Transverse colon (tissue), 4 donors: ENCODE data around the gene CAMK2D. TPM values are rescaled to one million over a fixed set of nuclear protein-coding genes. Genes with fewer than 3 reads are reported as not detected.

Experiments
- DNase-seq: peaks from one replicate; pipeline ENCODE4 v3.0.0-alpha.2; 2019
- H3K27ac ChIP-seq, 4 donors: fragments of 200-600 bp; sonication (generic); 2 replicates each; pipeline ENCODE4 v1.5.1; 2016 to 2018; ENCODE audit warnings: inconsistent platforms in 4 of 4
- H3K27me3 ChIP-seq: fragments of 200-600 bp; sonication (generic); 2 replicates; pipeline ENCODE4 v1.5.1; 2017; ENCODE audit warnings: inconsistent platforms
- H3K36me3 ChIP-seq, 4 donors: fragments of 200-600 bp; sonication (generic); 2 replicates each; pipeline ENCODE4 v1.5.1; 2017 to 2019; ENCODE audit warnings: inconsistent platforms in 4 of 4
- H3K4me1 ChIP-seq, 4 donors: fragments of 200-600 bp; sonication (generic); 2 replicates each; pipeline ENCODE4 v1.5.1; 2017 to 2020; ENCODE audit warnings: inconsistent platforms in 4 of 4
- H3K4me3 ChIP-seq, 4 donors: fragments of 200-600 bp; sonication (generic); 1 replicate in 1 of 4; 2 replicates in 3 of 4; pipeline versions ENCODE4 v1.5.1 to v1.6.1; 2017 to 2019; ENCODE audit warnings: inconsistent platforms in 4 of 4
- H3K9me3 ChIP-seq, 2 donors: fragments of 200-600 bp; sonication (generic); 2 replicates each; pipeline ENCODE4 v1.5.1; 2017 to 2019; ENCODE audit warnings: inconsistent platforms in 2 of 2
- EP300 ChIP-seq: sonication (generic); formaldehyde crosslinking; IDR thresholded peaks from one replicate; pipeline ENCODE4 v1.6.1; 2017; ENCODE audit warnings: antibody characterized with exemption, low read depth
- POLR2A ChIP-seq: fragments of 450-650 bp; IDR thresholded peaks from one replicate; pipeline ENCODE4 v1.6.1; 2016; ENCODE audit warnings: antibody characterized with exemption, mild to moderate bottlenecking, moderate library complexity
- POLR2AphosphoS5 ChIP-seq, 3 donors: sonication (generic); formaldehyde crosslinking; IDR thresholded peaks; one replicate each; pipeline ENCODE4 v1.6.1; 2016; ENCODE audit warnings: antibody characterized with exemption in 3 of 3
- WGBS, 2 donors: methylation state at CpG; one replicate each; pipeline ENCODE4 v1.1.5; 2018; ENCODE audit warnings: low coverage in 1 of 2; 5-methylcytosine and 5-hydroxymethylcytosine counted together
- in situ Hi-C, 4 donors: fragments of 200-750 bp; cut with MboI; loops; one replicate each; pipeline versions ENCODE4 v1.15.0 to v1.15.1; 2017; ENCODE audit warnings: low sequenced_read_pairs in 3 of 4, low pct_ligation_motif_present in 1 of 4, low pct_unique_long_range_greater_than_20kb in 1 of 4
- intact Hi-C: fragments of 100-400 bp; cut with DNase I; formaldehyde crosslinking; loops from one replicate; pipeline ENCODE4 v1.15.1; 2023; ENCODE audit warnings: low total_unique reads
- total RNA-seq, 4 donors: library from RNA; depleted of rRNA; stranded (reverse); fragments of >200 nt; gene quantifications; one replicate each; pipeline ENCODE4 v1.1.0, GENCODE V29; 2016
- TF ChIP-seq, protein P1 (sequence below), 5 experiments: fragments of 200-600 bp in 3 of 5; fragments of 450-650 bp in 2 of 5; sonication (generic) in 3 of 5; IDR thresholded peaks; 1 replicate in 2 of 5; 2 replicates in 3 of 5; pipeline ENCODE4 v1.5.1; 2016 to 2017; ENCODE audit warnings: antibody characterized with exemption in 5 of 5, inconsistent platforms in 3 of 5, mild to moderate bottlenecking in 2 of 5, moderate library complexity in 1 of 5

CAMK2D gene
- total RNA-seq, 4 donors from 2014 or later, result 54.5 to 107 (median 84.7) TPM

DNA sequence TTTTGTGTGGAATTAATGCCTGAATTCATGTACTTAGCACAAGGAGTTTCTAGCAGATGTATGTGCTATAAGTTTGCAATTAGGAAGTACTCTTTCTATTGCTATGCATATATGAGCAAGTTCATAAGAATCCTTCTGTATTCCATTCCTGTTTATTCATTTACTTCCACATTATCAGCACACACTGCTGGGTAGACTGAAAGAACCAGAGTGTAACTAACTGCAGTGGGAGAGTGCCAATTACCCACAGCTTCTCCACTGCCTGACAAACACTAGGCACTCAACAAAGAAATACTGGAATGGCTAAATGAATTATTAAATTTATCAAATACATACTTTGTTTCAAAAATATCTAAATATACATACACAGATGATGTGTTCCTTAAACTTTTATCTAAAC, 219.6 kb downstream of the CAMK2D start:
- H3K4me3 ChIP-seq, result no peak overlapping the region
- H3K4me1 ChIP-seq, result peaks cover 0 to 14% (median 2%) of the 10 kb centered on the region in 4 donors
- no peak overlapping the region for H3K27ac ChIP-seq
- no peaks in the 10 kb centered on the region for H3K9me3 ChIP-seq
- no peaks in the 10 kb centered on the region for H3K27me3 ChIP-seq
- no peak for DNase-seq
- H3K36me3 ChIP-seq, result no peaks in the 10 kb centered on the region
- in situ Hi-C loops, result loop anchor here in 1 of 4 donors (10.0 kb wide), 1 partner anchor 223 kb away; the partner anchor contains the start of gene CAMK2D
- intact Hi-C loops, result loop anchor here (10.0 kb wide), 1 partner anchor 147 kb away; no protein-coding TSS in a partner anchor
- TF ChIP-seq EP300 (no peak), POLR2A (no peak), POLR2AphosphoS5 (IDR thresholded peaks at IDR 0.05) (no peak)
- TF ChIP-seq, protein P1, sequence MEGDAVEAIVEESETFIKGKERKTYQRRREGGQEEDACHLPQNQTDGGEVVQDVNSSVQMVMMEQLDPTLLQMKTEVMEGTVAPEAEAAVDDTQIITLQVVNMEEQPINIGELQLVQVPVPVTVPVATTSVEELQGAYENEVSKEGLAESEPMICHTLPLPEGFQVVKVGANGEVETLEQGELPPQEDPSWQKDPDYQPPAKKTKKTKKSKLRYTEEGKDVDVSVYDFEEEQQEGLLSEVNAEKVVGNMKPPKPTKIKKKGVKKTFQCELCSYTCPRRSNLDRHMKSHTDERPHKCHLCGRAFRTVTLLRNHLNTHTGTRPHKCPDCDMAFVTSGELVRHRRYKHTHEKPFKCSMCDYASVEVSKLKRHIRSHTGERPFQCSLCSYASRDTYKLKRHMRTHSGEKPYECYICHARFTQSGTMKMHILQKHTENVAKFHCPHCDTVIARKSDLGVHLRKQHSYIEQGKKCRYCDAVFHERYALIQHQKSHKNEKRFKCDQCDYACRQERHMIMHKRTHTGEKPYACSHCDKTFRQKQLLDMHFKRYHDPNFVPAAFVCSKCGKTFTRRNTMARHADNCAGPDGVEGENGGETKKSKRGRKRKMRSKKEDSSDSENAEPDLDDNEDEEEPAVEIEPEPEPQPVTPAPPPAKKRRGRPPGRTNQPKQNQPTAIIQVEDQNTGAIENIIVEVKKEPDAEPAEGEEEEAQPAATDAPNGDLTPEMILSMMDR (IDR thresholded peaks at IDR 0.05), result no peak

DNA sequence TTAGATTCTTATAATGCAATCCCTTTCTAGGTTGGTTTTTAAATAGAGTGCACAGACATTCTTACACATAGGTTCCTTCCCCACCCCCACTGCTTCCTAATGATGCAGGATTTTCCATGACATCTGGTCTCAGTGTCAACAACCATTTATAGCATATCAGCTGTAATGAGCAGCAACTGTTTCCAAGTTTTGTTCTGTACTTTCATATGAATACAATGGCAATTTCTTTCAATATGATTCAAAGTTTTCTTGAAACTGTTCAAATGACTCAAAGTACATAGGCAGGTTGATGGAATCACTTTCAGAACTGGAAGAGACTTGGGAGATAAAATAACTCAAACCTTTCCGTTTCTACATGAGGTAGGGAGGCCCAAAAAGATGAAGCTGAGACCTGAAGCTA, 220.7 kb downstream of the CAMK2D start:
- peak in 1 of 3 donors; percentile 17 for TF ChIP-seq POLR2AphosphoS5 (IDR thresholded peaks at IDR 0.05)
- no peak for TF ChIP-seq EP300
- TF ChIP-seq, protein P1 (IDR thresholded peaks at IDR 0.05), result no peak
- TF ChIP-seq POLR2A, result no peak
- H3K27ac ChIP-seq, result no peak overlapping the region
- H3K4me1 ChIP-seq, result peaks cover 0 to 13% (median 0%) of the 10 kb centered on the region in 4 donors
- no peaks in the 10 kb centered on the region for H3K27me3 ChIP-seq
- in situ Hi-C loops, result loop anchor here in 1 of 4 donors (10.0 kb wide), 1 partner anchor 224 kb away; the partner anchor contains the start of gene CAMK2D
- H3K36me3 ChIP-seq, result no peaks in the 10 kb centered on the region
- no peak overlapping the region for H3K4me3 ChIP-seq
- intact Hi-C loops, result loop anchor here (10.0 kb wide), 1 partner anchor 146 kb away; no protein-coding TSS in a partner anchor
- WGBS, 2 donors, result 77 to 79% methylated on average over 1 of the region's 1 CpG
- no peaks in the 10 kb centered on the region for H3K9me3 ChIP-seq
- DNase-seq, result no peak

DNA sequence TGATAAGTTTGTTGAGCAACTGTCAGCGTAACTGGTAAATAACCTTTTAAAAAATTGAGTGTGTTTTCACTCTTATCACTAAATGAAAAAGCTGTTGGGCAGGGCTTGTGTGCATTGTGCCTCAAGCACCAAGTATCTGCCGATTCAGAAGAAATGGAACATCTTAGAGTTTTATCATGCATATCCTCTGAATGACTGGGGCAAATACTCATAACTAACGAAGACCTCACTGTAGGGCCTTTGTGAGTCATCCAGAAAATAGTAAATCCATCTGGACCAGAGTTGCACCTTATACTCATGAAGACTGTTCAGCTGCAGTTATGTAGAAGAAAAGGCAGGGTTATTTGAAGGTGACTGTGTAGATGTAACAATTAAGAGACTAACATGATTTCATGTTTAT, 222.1 kb downstream of the CAMK2D start:
- intact Hi-C loops, result no loop called here
- WGBS, 2 donors, result 68 to 86% methylated on average over 2 to 3 of the region's 3 CpGs
- no peaks in the 10 kb centered on the region for H3K36me3 ChIP-seq
- TF ChIP-seq EP300 (no peak), POLR2AphosphoS5 (IDR thresholded peaks at IDR 0.05) (no peak), POLR2A (no peak)
- TF ChIP-seq, protein P1 (IDR thresholded peaks at IDR 0.05), result no peak
- no peak for DNase-seq
- H3K4me1 ChIP-seq, result peaks cover 0 to 13% (median 0%) of the 10 kb centered on the region in 4 donors
- H3K9me3 ChIP-seq, result no peaks in the 10 kb centered on the region
- no peaks in the 10 kb centered on the region for H3K27me3 ChIP-seq
- H3K4me3 ChIP-seq, result no peak overlapping the region
- in situ Hi-C loops, result no loop called here
- H3K27ac ChIP-seq, result no peak overlapping the region

DNA sequence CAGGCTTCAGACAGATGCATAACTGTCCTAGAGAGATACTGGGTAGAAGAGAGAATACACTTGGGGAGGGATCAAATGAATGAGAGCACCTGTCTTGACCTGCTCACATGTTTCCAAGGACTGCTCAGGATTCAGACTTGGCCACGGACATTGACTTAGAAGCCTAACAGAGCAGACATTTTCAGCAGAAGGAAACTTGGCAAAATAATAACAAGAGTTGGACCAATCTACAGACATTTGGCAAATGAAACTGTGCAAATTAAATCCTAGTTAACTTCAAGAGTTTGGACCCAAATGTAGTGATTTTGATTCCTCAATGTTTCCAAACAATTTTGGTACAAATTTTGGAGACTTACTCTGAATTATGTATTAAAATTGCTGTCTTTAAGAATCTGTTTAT, 223.9 kb downstream of the CAMK2D start:
- H3K4me3 ChIP-seq, result no peak overlapping the region
- 65 to 100% methylated on average over 1 of the region's 1 CpG for WGBS, 2 donors
- H3K27me3 ChIP-seq, result no peaks in the 10 kb centered on the region
- no peak for DNase-seq
- H3K27ac ChIP-seq, result no peak overlapping the region
- H3K36me3 ChIP-seq, result no peaks in the 10 kb centered on the region
- intact Hi-C loops, result no loop called here
- TF ChIP-seq, protein P1 (IDR thresholded peaks at IDR 0.05), result no peak
- TF ChIP-seq POLR2AphosphoS5 (IDR thresholded peaks at IDR 0.05) (no peak), EP300 (no peak), POLR2A (no peak)
- H3K4me1 ChIP-seq, result peaks cover 0 to 13% (median 0%) of the 10 kb centered on the region in 4 donors
- in situ Hi-C loops, result no loop called here
- no peaks in the 10 kb centered on the region for H3K9me3 ChIP-seq
